ENCODE results near the gene CSTF1.

The CSTF1 gene

DNA sequence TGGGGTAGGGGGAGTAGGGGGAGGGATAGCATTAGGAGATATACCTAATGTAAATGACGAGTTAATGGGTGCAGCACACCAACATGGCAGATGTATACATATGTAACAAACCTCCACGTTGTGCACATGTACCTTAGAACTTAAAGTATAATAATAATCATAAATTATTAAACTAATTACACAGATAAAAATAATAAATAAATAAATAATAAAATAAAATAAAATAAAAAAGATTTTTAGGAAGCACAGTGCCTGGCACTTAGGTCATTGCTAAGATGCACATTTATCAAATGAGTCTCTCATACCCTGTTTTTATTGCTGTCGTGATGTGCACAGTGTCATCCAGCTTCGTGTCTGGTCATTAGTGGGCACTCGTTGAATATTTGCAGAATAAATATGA lies 57.0 kb downstream of the CSTF1 start:
- intact Hi-C loops (cut with DNase I; ENCODE audit: low total_unique reads), result no loop called here
- no peak for DNase-seq
- Histone ChIP-seq H3K9me3 (no peaks in the 10 kb centered on the region), H3K4me1 (no peaks in the 10 kb centered on the region), H3K4me3 (no peak overlapping the region), H3K27ac (no peak overlapping the region), H3K27me3 (peaks cover 0 to 3% of the 10 kb centered on the region in 2 donors), H3K36me3 (no peaks in the 10 kb centered on the region)
- TF ChIP-seq CTCF (IDR thresholded peaks at IDR 0.05), result no peak

DNA sequence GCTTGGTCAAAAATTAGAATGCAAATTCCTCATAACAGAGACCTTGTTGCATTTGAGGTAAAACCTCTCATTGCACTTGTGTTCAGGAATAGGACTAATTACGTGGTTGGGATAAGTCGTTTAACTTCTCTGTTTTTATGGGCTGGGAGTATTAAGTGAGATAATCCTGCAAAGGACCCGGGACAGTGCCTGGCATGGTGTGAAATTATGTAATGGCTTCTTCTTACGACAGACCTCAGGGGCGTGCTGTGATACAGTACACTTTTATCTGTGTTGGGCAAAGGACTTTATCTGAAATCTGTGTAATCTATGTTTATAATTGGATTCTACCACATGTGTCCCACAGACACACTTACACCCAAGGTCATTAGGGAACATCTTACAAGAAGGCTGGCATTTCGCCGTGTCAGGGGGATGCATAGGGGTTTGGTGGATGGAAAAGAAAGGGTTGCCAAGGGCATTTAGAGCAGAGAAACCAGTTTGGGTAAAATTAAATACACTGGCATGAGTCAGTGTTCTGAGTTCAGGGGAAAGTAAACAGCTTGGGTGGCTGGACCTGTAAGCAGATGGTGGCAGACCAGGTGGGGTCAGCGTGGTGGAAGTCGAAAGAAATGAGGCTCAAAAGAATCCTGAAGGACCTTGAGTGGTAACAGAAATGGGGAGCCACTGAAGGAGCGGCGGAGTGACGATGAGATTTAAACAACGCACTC lies 58.8 kb downstream of the CSTF1 start:
- H3K4me3 ChIP-seq, result no peak overlapping the region
- H3K27me3 ChIP-seq, result no peaks in the 10 kb centered on the region
- no peak for TF ChIP-seq CTCF (IDR thresholded peaks at IDR 0.05)
- no peaks in the 10 kb centered on the region for H3K36me3 ChIP-seq
- peak in 1 of 2 donors; percentile 27 for DNase-seq
- no peak overlapping the region for H3K27ac ChIP-seq
- intact Hi-C loops (cut with DNase I; ENCODE audit: low total_unique reads), result no loop called here
- H3K4me1 ChIP-seq, result no peaks in the 10 kb centered on the region
- H3K9me3 ChIP-seq, result no peaks in the 10 kb centered on the region

GRCh38 chr20:56453352-56453751 lies 60.9 kb downstream of the CSTF1 start:
- Histone ChIP-seq H3K27ac (no peak overlapping the region), H3K9me3 (no peaks in the 10 kb centered on the region), H3K4me3 (no peak overlapping the region), H3K4me1 (no peaks in the 10 kb centered on the region), H3K36me3 (no peaks in the 10 kb centered on the region), H3K27me3 (no peaks in the 10 kb centered on the region)
- DNase-seq, result peak in 1 of 2 donors; percentile 10
- TF ChIP-seq CTCF (IDR thresholded peaks at IDR 0.05), result no peak
- intact Hi-C loops (cut with DNase I; ENCODE audit: low total_unique reads), result no loop called here

GRCh38 chr20:56454754-56455153 lies 62.3 kb downstream of the CSTF1 start:
- intact Hi-C loops (cut with DNase I; ENCODE audit: low total_unique reads), result no loop called here
- Histone ChIP-seq H3K9me3 (no peaks in the 10 kb centered on the region), H3K36me3 (no peaks in the 10 kb centered on the region), H3K27me3 (no peaks in the 10 kb centered on the region), H3K4me3 (no peak overlapping the region), H3K27ac (no peak overlapping the region), H3K4me1 (no peaks in the 10 kb centered on the region)
- no peak for TF ChIP-seq CTCF (IDR thresholded peaks at IDR 0.05)
- no peak for DNase-seq
